ENCODE data around the gene RCC2. TPM values are rescaled to one million over a fixed set of nuclear protein-coding genes. Genes with fewer than 3 reads are reported as not detected.
A peak's percentile ranks its signal among the peaks of the same experiment; 100 is the strongest.
"Not testable (repeated sequence)": the region's sequence is repeated elsewhere in the genome, so short reads cannot be mapped to it uniquely, and the experiment has no call there.

RCC2 gene
- 99.2 TPM for polyA plus RNA-seq (ENCODE audit: insufficient read length)
- long read RNA-seq, donor 1, full-length matches to known transcripts: 23 of 23 reads
- long read RNA-seq, donor 1, partial matches to known transcripts: 0 of 23 reads
- long read RNA-seq, donor 1, other reads (novel, unspliced or antisense): 0 of 23 reads
- long read RNA-seq, donor 2, full-length matches to known transcripts: 19 of 19 reads
- long read RNA-seq, donor 2, partial matches to known transcripts: 0 of 19 reads
- long read RNA-seq, donor 2, other reads (novel, unspliced or antisense): 0 of 19 reads
- long read RNA-seq, donor 3, full-length matches to known transcripts: 9 of 15 reads
- long read RNA-seq, donor 3, partial matches to known transcripts: 6 of 15 reads
- long read RNA-seq, donor 3, other reads (novel, unspliced or antisense): 0 of 15 reads
- long read RNA-seq, donor 4: 0 reads
- long read RNA-seq, donor 5, full-length matches to known transcripts: 14 of 14 reads
- long read RNA-seq, donor 5, partial matches to known transcripts: 0 of 14 reads
- long read RNA-seq, donor 5, other reads (novel, unspliced or antisense): 0 of 14 reads
- long read RNA-seq, donor 6, full-length matches to known transcripts: 25 of 25 reads
- long read RNA-seq, donor 6, partial matches to known transcripts: 0 of 25 reads
- long read RNA-seq, donor 6, other reads (novel, unspliced or antisense): 0 of 25 reads
- long read RNA-seq, donor 7, full-length matches to known transcripts: 10 of 10 reads
- long read RNA-seq, donor 7, partial matches to known transcripts: 0 of 10 reads
- long read RNA-seq, donor 7, other reads (novel, unspliced or antisense): 0 of 10 reads
- long read RNA-seq, donor 8, full-length matches to known transcripts: 7 of 7 reads
- long read RNA-seq, donor 8, partial matches to known transcripts: 0 of 7 reads
- long read RNA-seq, donor 8, other reads (novel, unspliced or antisense): 0 of 7 reads

DNA sequence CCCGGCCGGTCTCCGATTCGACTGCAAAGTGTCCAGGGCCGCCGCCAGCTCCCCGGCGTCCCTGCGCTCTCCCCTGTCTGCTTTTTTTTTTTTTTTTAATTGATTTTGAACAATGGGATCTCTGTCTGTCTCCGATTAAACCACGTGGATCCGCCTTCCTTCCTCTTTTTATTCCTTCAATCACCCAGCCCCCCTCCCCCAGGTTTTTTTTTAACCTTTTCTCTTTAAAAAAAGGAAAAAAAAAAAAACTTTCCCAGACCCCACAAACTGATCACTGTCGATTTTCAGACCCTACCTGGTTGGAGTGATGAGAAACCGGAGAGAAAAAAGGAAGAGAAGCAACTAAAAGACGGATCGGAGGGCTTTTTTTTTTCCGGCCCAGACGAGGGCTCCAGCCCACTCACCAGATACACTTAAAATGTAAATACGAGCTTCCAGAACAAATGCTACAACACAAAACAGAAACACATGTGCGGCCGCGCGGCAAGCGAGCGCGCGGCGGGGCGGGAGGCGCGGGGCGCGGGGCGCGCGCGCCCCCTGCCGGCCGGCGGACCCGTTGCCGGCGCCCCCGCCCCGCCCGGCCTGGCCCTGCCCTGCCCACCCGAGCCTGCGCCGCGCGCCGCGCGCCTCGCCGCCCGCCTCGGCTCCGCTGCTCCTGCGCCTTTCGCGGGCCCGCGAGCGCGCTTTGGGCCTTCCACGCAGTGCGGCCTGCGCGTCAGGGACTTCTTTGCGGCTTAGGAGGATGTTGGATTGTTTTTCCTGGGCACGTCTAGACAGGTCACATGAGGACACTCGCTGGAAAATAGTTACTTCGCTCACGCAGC lies at the start of gene RCC2:
Gene RCC2, minus strand, starts transcription at position 428 of the 824 bp plus-strand sequence. CDS start 1,163 bp downstream, outside the sequence.
- DNase-seq: peak; percentile 64

DNA sequence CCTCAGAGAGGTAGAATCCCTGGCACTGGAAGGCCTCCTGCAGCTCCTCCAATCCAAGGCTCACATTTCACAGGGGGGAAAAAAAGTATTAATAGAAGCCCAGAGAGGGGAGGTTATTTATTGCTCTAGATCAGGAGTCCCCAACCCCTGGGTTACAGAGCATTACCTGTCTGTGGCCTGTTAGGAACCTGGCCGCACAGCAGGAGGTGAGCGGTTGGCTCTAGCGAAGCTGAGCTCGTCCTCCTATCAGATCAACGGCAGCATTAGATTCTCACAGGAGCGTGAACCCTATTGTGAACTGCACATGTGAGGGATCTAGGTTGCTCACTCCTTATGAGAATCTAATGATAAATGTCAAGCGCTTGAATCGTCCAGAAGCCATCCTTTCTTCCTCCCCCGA lies 46.8 kb upstream of the RCC2 start:
- DNase-seq: no peak

DNA sequence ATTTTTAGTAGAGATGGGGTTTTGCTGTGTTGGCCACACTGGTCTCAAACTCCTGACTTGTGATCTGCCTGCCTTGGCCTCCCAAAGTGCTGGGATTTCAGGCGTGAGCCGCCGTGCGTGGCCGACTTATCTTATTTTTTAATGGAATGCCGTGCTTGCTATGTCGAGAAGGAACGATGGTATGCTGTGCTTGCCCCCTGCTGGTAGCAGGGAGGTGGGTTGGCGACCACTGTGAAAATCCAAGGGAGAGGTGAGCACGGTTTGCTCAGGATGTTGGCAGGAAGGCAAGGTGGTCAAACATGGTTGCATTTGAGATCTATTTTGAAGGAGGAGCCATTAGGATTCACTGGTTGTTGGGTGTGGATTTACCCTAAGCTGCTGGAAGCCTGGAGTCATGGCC lies 45.8 kb upstream of the RCC2 start:
- DNase-seq: no peak

DNA sequence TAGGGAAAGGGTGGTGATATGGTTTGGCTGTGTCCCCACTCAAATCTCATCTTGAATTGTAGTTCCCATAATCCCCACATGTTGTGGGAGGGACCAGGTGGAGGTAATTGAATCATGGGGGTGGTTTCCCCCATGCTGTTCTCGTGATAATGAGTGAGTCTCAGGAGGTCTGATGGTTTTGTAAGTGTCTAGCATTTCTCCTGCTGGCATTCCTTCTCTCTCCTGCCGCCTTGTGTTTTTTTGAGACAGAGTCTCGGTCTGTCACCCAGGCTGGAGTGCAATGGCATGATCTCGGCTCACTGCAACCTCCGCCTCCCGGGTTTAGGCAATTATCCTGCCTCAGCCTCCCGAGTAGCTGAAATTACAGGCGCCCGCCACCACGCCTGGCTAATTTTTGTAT lies 42.5 kb upstream of the RCC2 start:
- DNase-seq: not testable (repeated sequence)

DNA sequence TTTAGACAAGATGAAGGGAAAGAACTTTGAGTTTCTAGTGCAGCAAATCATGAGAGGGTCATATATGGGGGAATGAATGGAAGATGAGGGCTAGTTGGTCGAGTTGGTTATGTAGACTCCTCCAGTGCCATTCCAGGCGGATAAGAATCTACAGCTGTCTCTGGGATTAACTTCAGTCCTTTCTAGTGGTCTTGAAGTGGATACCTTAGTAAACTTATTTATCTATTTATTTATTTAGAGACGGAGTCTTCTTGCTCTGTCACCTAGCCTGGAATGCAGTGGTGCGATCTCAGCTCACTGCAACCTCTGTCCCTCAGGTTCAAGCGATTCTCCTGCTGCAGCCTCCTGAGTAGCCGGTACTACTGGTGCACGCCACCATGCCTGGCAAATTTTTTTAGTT lies 41.4 kb upstream of the RCC2 start:
- no peak for DNase-seq

DNA sequence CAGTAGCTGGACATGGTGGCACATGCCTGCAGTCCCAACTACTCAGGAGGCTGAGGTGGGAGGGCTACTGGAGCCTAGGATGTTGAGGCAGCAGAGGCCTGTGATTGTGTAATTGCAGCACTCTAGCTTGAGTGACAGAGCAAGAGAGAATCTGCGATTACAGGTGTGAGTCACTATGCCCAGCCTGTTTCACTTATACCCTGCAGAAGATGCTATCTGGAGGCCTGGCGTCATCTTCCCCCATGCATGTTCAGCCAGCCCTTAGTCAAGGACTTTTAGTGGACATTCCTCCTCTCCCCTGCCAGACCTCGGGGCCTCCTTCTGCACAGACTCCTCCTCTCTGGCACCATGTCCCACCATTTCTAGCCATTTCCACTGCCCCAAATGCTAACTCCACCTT lies 36.3 kb upstream of the RCC2 start:
- no peak for DNase-seq

DNA sequence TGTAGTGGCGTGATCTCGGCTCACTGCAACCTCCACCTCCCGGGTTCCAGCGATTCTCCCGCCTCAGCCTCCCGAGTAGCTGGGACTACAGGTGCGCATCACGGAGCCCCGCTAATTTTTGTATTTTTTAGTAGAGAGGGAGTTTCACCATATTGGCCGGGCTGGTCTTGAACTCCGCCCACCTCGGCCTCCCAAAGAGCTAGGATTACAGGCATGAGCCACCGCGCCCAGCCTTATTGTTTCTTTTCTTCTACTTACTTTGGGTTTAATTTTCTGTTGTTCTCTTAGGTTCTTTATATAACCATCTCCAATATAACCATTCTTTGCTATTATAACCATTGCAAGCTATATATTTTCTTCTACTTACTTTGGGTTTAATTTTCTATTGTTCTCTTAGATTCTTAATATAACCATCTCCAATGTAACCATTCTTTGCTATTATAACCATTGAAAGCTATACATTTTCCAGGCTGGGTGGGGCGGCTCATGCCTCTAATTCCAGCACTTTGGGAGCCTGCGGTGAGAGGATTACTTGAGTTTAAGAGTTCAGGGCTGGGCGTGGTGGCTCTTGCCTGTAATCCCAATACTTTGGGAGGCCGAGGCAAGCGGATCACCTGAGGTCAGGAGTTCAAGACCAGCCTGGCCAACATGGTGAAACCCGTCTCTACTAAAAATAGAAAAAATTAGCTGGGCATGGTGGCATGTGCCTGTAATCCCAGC lies 35.5 kb upstream of the RCC2 start:
- not testable (repeated sequence) for DNase-seq

DNA sequence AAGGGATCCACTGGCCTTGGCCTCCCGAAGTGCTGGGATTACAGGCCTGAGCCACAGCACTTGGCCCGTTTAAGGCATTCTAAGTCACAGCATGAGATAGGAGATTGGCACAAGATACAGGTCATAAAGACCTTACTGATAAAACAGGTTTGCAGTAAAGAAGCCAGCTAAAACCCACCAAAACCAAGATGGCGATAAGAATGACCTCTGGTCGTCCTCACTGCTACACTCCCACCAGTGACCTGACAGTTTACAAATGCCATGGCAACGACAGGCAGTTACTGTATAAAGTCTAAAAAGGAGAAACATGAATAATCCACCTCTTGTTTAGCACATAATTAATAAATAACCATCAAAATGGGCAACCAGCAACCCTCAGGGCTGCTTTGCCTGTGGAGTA lies 33.3 kb upstream of the RCC2 start:
- DNase-seq: no peak

DNA sequence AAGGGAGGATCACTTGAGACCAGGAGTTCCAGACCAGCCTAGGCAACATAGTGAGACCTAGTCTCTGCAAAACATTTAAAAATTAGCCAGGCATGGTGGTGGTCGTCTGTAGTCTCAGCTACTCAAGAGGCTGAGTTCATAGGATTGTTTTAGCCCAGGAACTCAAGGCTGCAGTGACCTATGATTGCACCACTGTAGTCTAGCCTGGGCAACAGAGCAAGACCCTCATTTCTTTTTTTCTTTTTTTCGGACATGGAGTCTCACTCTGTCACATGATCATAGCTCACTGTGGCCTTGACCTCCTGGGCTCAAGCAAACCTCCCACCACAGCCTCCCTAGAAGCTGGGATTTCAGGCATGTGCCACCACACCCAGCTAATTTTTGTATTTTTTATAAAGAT lies 31.9 kb upstream of the RCC2 start:
- DNase-seq: no peak

DNA sequence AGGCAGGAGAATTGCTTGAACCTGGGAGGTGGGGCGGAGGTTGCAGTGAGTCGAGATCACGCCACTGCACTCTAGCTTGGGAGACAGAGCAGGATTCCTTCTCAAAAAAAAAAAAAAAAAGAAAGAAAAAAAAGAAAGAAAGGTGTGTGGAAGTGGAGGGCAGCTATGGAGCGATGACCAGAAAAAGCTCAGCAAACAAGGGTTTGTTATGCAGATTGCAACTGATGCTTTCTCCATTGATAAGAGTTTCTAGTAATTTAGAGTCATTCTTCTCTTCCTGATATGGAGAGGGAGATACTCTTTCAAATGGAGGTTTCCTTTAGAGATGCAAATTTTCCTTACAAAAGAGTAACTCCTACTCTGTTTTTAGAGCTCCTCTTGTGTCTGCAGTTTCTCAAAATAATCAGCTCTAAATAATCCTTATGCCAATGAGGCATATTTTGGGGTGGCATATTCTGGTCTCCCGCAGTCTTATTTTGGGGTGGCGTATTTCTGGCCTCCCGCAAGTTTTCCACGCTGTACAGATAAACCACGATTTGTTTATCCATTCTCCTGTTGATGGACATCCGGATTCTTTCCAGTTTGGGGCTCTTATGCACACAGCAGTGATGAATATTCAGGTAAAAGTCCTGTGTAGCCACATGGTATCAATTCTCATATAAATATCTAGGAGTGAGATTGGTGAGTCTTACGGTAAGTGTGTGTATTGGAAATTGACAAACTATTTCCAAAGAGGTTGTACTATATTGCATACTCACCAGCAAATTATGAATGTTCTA lies 30.7 kb upstream of the RCC2 start:
- no peak for DNase-seq

DNA sequence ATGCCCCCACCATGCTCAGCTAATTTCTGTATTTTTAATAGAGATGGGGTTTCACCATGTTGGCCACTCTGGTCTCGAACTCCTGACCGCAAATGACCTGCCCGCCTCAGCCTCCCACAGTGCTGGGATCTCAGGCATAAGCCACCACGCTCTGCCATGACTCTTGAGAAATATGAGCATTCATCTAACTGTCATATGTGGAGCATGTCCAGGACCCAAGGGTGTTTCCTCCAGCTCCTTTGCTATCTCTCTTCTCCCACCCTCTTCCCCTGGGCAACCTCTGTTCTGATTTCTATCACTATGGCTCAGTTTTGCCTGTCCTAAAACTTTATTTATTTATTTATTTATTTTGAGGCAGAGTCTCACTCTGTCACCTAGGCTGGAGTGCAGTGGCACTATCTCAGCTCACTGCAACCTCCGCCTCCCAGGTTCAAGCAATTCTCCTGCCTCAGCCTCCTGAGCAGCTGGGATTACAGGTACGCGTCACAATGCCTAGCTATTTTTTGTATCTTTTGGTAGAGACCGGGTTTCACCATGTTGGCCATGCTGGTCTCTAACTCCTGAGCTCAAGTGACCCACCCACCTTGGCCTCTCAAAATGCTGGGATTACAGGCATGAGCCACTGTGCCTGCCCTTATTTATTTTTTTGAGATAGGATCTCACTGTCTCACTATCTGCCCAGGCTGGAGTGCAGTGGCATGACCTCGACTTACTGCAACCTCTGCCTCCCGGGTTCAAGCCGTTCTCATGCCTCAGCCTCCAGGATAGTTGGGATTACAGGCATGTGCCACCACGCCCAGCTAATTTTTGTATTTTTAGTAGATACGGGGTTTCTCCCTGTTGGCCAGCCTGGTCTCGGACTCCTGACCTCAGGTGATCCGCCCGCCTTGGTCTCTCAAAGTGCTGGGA lies 29.1 kb upstream of the RCC2 start:
- DNase-seq: not testable (repeated sequence)

DNA sequence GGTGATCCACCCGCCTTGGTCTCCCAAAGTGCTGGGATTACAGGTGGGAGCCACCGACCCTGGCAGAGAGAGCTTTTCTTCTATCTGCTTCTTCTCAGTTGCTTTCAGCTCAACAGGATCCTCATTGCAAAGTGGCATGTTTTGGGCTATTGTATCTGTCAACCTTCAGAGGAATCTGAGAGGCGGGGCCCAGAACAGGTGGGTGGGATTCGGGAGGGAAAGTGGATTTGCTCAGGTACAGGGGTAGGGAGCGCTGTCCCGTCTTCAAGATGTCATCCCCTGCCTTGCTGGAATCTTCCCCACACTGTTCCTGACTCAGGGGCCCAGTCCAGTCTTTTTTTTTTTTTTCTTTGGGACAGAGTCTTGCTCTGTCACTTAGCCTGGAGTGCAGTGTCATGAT lies 26.9 kb upstream of the RCC2 start:
- no peak for DNase-seq

DNA sequence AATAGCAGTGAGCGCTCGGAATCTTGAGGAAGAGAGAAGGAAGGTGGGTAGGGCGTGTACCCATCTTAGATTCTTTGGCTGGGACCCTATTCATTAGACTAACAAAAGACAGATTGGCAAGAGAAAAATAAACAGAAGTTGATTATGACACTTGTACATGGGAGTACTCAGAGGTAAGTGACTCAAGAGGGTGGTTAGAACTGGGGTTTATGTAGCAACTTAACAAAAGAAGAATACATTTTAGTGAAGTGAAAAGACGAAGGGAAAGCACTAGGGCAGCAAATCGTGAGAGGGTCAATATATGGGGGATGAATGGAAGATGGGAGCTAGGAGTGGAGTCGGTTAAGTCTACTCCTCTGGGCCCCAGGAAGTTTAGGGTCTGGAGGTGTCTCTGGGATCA lies 25.8 kb upstream of the RCC2 start:
- no peak for DNase-seq

DNA sequence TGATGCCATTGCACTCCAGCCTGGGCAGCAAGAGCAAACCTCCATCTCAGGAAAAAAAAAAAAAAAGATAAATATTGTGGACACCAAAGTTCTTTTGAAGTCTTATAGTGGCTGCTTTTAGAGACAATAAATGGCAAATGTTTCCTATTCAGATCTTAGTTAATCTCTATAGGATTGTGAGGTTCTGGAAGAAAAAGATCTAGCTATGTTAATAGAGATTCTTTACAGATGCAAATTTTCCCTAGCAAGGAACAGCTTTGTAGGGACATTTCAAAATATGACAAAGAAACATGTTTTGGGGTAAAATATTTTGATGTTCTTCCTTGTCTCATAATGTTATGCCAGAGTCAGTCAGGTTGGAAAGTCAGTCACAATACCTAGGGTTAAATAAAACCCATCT lies 24.5 kb upstream of the RCC2 start:
- DNase-seq: no peak

DNA sequence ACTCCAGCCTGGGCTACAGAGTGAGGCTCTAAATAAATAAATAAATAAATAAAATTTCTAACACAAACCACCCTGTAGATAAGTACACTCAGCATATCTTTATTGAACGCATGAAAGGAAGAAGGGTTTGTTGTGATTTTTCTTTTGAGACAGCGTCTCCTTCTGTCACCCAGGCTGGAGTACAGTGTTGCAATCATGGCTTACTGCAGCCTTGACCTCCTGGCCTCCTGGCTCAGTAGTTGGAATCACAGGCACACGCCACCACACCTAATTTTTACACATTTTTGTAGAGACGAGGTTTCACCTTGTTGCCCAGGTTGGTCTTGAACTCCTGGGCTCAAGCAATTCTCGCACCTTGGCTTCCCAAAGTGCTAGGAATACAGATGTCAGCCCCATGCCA lies 23.2 kb upstream of the RCC2 start:
- no peak for DNase-seq

DNA sequence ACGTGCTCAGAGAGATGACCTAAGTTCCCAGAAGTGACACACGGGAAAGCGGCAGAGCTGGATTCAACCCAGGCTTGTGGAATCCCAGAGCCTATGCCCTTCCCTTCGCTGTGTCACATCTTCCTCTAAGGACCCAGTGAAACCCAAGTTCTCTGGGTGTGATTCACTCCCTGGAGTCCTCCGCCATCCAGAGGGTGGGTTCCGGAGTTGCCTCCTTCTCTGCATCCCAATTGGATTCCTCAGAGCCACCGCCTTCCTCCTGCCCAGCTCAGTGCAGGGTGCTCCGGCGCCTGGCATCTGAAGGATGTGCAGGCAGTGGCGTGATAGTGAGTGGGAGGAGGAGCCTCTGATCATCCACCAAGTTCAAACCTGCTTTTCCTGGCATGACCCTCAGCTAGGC lies 20.7 kb upstream of the RCC2 start:
- DNase-seq: no peak

DNA sequence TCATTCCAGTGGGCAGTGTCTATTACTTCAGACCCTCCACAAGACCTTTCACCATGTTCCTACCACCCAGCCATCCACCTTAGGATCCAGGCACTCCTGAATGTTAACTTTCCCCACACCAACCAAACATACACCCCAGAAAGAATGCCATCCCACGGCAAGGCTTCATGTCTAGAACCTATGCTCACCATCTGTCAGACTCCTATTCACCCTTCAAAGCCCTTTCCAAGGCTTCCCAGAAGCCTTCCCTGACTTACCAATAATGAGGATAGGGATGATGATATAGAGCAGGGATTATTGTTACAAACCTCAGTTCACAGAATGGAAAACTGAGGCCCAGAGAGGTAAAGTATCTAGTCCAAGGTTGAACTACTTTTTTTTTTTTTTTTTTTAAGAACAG lies 19.3 kb upstream of the RCC2 start:
- no peak for DNase-seq

DNA sequence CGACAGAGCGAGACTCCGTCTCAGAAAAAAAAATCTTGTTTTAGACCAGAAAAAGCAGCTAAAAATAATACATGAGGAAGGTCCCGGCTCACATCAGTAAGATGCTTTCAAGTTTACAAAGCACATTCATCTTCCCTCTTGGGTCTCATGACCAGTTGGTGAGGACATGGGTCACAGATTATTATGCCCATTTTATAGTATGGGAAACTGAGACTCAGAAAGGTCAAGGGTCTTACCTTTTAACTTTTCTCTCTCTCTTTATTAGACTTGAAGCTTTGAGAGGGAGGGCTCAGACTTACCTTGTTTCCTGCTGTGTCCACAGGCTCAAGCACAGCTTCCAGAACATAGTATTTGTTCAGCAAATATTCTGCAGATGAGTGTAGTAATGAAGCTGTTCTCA lies 13.2 kb upstream of the RCC2 start:
- DNase-seq: no peak

DNA sequence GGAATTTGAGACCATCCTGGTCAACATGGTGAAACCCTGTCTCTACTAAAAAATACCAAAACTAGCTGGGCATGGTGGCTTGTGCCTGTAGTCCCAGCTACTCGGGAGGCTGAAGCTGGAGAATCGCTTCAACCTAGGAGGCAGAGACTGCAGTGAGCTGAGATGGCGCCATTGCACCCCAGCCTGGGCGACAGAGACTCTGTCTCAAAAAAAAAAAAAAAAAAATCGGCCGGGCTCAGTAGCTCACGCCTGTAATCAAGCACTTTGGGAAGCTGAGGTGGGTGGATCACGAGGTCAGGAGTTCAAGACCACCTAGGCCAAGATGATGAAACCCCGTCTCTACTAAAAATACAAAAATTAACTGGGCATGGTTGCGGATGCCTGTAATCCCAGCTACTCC lies 12.7 kb upstream of the RCC2 start:
- not testable (repeated sequence) for DNase-seq

DNA sequence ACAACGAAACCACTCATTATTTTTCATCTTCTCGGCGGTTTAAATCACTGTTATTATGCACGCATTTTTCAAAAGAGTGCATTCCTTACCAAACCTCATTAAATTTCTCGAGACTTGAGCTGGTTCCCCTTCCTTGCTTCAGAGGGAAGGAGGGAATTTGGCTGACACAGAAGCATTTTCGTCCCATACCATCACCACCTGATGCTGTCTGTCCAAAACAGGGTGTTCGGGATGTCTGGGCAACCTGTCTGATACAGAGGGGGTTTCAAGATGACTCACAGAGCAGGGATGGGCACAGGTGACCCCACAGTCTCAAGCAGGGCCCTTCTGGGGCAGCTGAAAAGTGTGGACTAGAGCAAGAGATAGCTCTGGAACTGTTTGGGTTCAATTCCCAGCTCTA lies 12.3 kb upstream of the RCC2 start:
- no peak for DNase-seq
